H1 (cell line): ENCODE data around the gene ANKRD60. TPM values are rescaled to one million over a fixed set of nuclear protein-coding genes. Genes with fewer than 3 reads are reported as not detected.

Experiments used
- CTCF ChIA-PET: fragments of 300-600 bp; sonication (Branson Sonifier 250); formaldehyde crosslinking; loops from one replicate; lab custom pipeline; 2021; ENCODE audit not compliant: partially characterized antibody; lab: Charles Lee
- POLR2A ChIA-PET: fragments of 300-600 bp; sonication (Branson Sonifier 250); formaldehyde crosslinking; loops from one replicate; lab custom pipeline; 2021; ENCODE audit warnings: inconsistent platforms; ENCODE audit not compliant: partially characterized antibody; lab: Charles Lee
- DNase-seq, 2 experiments: peaks; one replicate each; pipeline versions ENCODE4 v3.0.0 to v3.0.0-alpha.2; 2010 to 2022; ENCODE audit warnings: low spot score in 2 of 2, low read depth in 1 of 2, mixed read lengths in 1 of 2
- FAIRE-seq: peaks from 2 replicates; lab custom pipeline; 2011; peaks lifted over from hg19 to GRCh38; lab: Jason Lieb, UNC
- H2AFZ ChIP-seq: 2 replicates; pipeline ENCODE4 v1.8.1; 2012; ENCODE audit warnings: low read length, inconsistent platforms
- H2AK5ac ChIP-seq: 2 replicates; pipeline ENCODE4 v1.6.1; 2013; ENCODE audit warnings: low read depth, low read length
- H2BK120ac ChIP-seq: replicated peaks from 2 replicates; pipeline ENCODE3; 2013; ENCODE audit warnings: low read depth, low read length, inconsistent platforms
- H2BK12ac ChIP-seq: 2 replicates; pipeline ENCODE4 v1.6.1; 2013; ENCODE audit warnings: low read depth, low read length
- H2BK15ac ChIP-seq: 2 replicates; pipeline ENCODE4 v1.6.1; 2013; ENCODE audit warnings: low read length
- H2BK20ac ChIP-seq: 2 replicates; pipeline ENCODE4 v1.6.1; 2013; ENCODE audit warnings: low read length
- H2BK5ac ChIP-seq: 2 replicates; pipeline ENCODE4 v1.6.1; 2013; ENCODE audit warnings: low read depth, low read length
- H3K14ac ChIP-seq: 2 replicates; pipeline ENCODE4 v1.6.1; 2013; ENCODE audit warnings: inconsistent platforms; ENCODE audit not compliant: insufficient read length
- H3K18ac ChIP-seq: 2 replicates; pipeline ENCODE4 v1.6.1; 2013; ENCODE audit warnings: low read length; ENCODE audit errors: extremely low read depth
- H3K23ac ChIP-seq: 2 replicates; pipeline ENCODE4 v1.6.1; 2013; ENCODE audit warnings: inconsistent platforms; ENCODE audit not compliant: insufficient read length
- H3K23me2 ChIP-seq: 2 replicates; pipeline ENCODE4 v1.6.1; 2013; ENCODE audit warnings: low read depth, low read length
- H3K27ac ChIP-seq: 2 replicates; pipeline ENCODE4 v1.6.1; 2011; ENCODE audit warnings: low read depth, low read length, inconsistent platforms
- H3K27me3 ChIP-seq, 4 experiments: replicated peaks in 1 of 4; 1 replicate in 1 of 4; 2 replicates in 3 of 4; pipeline versions ENCODE4 v1.6.1 to v1.8.1; 2011 to 2013; ENCODE audit warnings: low read length in 3 of 4, mild to moderate bottlenecking in 3 of 4, inconsistent platforms in 2 of 4, mixed read lengths in 2 of 4, moderate library complexity in 1 of 4; ENCODE audit not compliant: control insufficient read depth in 3 of 4, insufficient read depth in 3 of 4; ENCODE audit errors: extremely low read depth in 1 of 4
- H3K36me3 ChIP-seq, 4 experiments: 2 replicates each; pipeline versions ENCODE4 v1.6.1 to v1.8.1; 2011 to 2013; ENCODE audit warnings: mild to moderate bottlenecking in 4 of 4, low read length in 3 of 4, moderate library complexity in 2 of 4, control low read depth in 1 of 4, inconsistent platforms in 1 of 4; ENCODE audit not compliant: insufficient read depth in 4 of 4, control insufficient read depth in 2 of 4
- H3K4ac ChIP-seq: replicated peaks from 2 replicates; pipeline ENCODE3; 2013; ENCODE audit warnings: low read length, low read depth, mixed read lengths, inconsistent platforms; ENCODE audit not compliant: insufficient read length
- H3K4me1 ChIP-seq, 4 experiments: replicated peaks in 1 of 4; 1 replicate in 1 of 4; 2 replicates in 3 of 4; pipeline versions ENCODE4 v1.6.1 to v1.8.1; 2011 to 2013; ENCODE audit warnings: low read length in 3 of 4, inconsistent platforms in 2 of 4, mixed read lengths in 1 of 4; ENCODE audit not compliant: insufficient read depth in 4 of 4, control insufficient read depth in 3 of 4
- H3K4me2 ChIP-seq, 2 experiments: 2 replicates each; pipeline versions ENCODE4 v1.6.1 to v1.8.1; 2011 to 2013; ENCODE audit warnings: low read depth in 2 of 2, low read length in 2 of 2, control low read depth in 1 of 2, inconsistent platforms in 1 of 2, mild to moderate bottlenecking in 1 of 2; ENCODE audit not compliant: insufficient read depth in 1 of 2
- H3K4me3 ChIP-seq, 4 experiments: fragments of 200-600, 300-600 bp in 1 of 4; sonication (generic), shearing (Covaris generic), sonication (Bioruptor Twin) in 1 of 4; 2 replicates each; pipeline versions ENCODE4 v1.5.1 to v1.8.1; 2011 to 2016; ENCODE audit warnings: low read length in 4 of 4, low read depth in 3 of 4, control low read depth in 2 of 4, inconsistent platforms in 2 of 4, mild to moderate bottlenecking in 2 of 4, mixed read lengths in 1 of 4, moderate library complexity in 1 of 4; ENCODE audit not compliant: insufficient read depth in 2 of 4; ENCODE audit errors: extremely low read depth in 1 of 4
- H3K56ac ChIP-seq: replicated peaks from 2 replicates; pipeline ENCODE3; 2013; ENCODE audit warnings: low read depth, mild to moderate bottlenecking, mixed read lengths, low read length, inconsistent platforms; ENCODE audit not compliant: insufficient read length
- H3K79me1 ChIP-seq: 2 replicates; pipeline ENCODE4 v1.6.1; 2013; ENCODE audit warnings: low read depth, low read length, control low read depth
- H3K79me2 ChIP-seq, 2 experiments: 2 replicates each; pipeline versions ENCODE4 v1.6.1 to v1.8.1; 2012 to 2013; ENCODE audit warnings: low read length in 2 of 2, mild to moderate bottlenecking in 2 of 2, inconsistent platforms in 1 of 2; ENCODE audit not compliant: insufficient read depth in 2 of 2, control insufficient read depth in 1 of 2
- H3K9ac ChIP-seq, 4 experiments: replicated peaks in 1 of 4; 1 replicate in 1 of 4; 2 replicates in 3 of 4; pipeline versions ENCODE4 v1.6.1 to v1.8.1; 2011 to 2013; ENCODE audit warnings: low read depth in 3 of 4, low read length in 3 of 4, control low read depth in 2 of 4, mild to moderate bottlenecking in 2 of 4, moderate library complexity in 2 of 4, inconsistent platforms in 1 of 4; ENCODE audit errors: extremely low read depth in 1 of 4
- H3K9me3 ChIP-seq, 2 experiments: 2 replicates each; pipeline versions ENCODE4 v1.6.1 to v1.8.1; 2012 to 2013; ENCODE audit warnings: mild to moderate bottlenecking in 2 of 2, moderate library complexity in 2 of 2, control low read depth in 1 of 2, inconsistent platforms in 1 of 2, low read depth in 1 of 2, low read length in 1 of 2, mixed read lengths in 1 of 2; ENCODE audit not compliant: insufficient read depth in 2 of 2
- H4K20me1 ChIP-seq, 2 experiments: replicated peaks in 1 of 2; 2 replicates each; pipeline versions ENCODE3 to v1.8.1; 2011 to 2013; ENCODE audit warnings: inconsistent platforms in 2 of 2, low read length in 2 of 2, mild to moderate bottlenecking in 1 of 2; ENCODE audit not compliant: insufficient read depth in 2 of 2, control insufficient read depth in 1 of 2
- H4K5ac ChIP-seq: 2 replicates; pipeline ENCODE4 v1.6.1; 2013; ENCODE audit warnings: low read length, low read depth, mixed read lengths, inconsistent platforms; ENCODE audit not compliant: insufficient read length
- H4K8ac ChIP-seq: 2 replicates; pipeline ENCODE4 v1.8.0; 2013; ENCODE audit warnings: mild to moderate bottlenecking, moderate library complexity, low read length, inconsistent platforms; ENCODE audit not compliant: insufficient read depth; ENCODE audit errors: extremely low read depth
- H4K91ac ChIP-seq: replicated peaks from 2 replicates; pipeline ENCODE3; 2013; ENCODE audit warnings: low read length, mixed read lengths, inconsistent platforms; ENCODE audit not compliant: insufficient read length
- WGBS, 2 experiments: shearing (Covaris generic) in 1 of 2; methylation state at CpG; one replicate each; pipeline versions ENCODE4 v1.1.6 to v1.1.7; 2013 to 2015; ENCODE audit warnings: low lambda C conversion rate in 2 of 2, mixed read lengths in 2 of 2, inconsistent platforms in 1 of 2, low coverage in 1 of 2, missing lambda C conversion rate in 1 of 2; ENCODE audit not compliant: insufficient replicate concordance in 2 of 2, insufficient coverage in 1 of 2, insufficient read length in 1 of 2; ENCODE audit errors: extremely low coverage in 1 of 2, missing lambda C conversion rate in 1 of 2; 5-methylcytosine and 5-hydroxymethylcytosine counted together
- polyA plus RNA-seq, 7 experiments: library from polyadenylated mRNA; depleted of rRNA in 3 of 7; stranded (reverse) in 5 of 7; unstranded in 2 of 7; fragments of >200 nt in 5 of 7; fragments of 200-250 nt in 2 of 7; gene quantifications; 1 replicate in 5 of 7; 2 replicates in 1 of 7; 4 replicates in 1 of 7; pipeline versions ENCODE4 v1.2.1 to v1.2.3, GENCODE V29; 2011 to 2013; ENCODE audit warnings: missing spikeins in 2 of 7, mixed read lengths in 2 of 7
- total RNA-seq: library from RNA; stranded (reverse); fragmentation: NEBNext Ultra II Directional; extraction: Animal tissue kit (Norgen Biotek cat#: 25700); gene quantifications from 2 replicates; pipeline ENCODE4 v1.2.1, GENCODE V29; 2021

Gene ANKRD60
- total and polyA plus RNA-seq, 2 of the 8 experiments (the other 6 are each of a cell fraction or from before 2014, with no cell fraction given): not detected

- Histone ChIP-seq H3K23ac (no peak overlapping the region), H2AFZ (no peak overlapping the region), H2BK120ac (no peak overlapping the region), H3K18ac (no peak overlapping the region), H3K4me1 (peaks cover 2 to 10% (median 3%) of the 10 kb centered on the region in 4 experiments; a peak in 5 of 7 replicates), H3K4me3 (no peak overlapping the region), H3K9me3 (no peaks in the 10 kb centered on the region), H3K36me3 (no peaks in the 10 kb centered on the region), H3K4ac (no peak overlapping the region), H3K14ac (no peak overlapping the region), H4K8ac (no peak overlapping the region), H3K56ac (no peak overlapping the region), H2BK20ac (no peak overlapping the region), H3K9ac (no peak overlapping the region), H3K79me1 (peaks cover under 1% of the 10 kb centered on the region; the same call in 1 of the 2 replicates), H4K91ac (no peak overlapping the region), H3K4me2 (no peak overlapping the region), H3K79me2 (no peaks in the 10 kb centered on the region), H3K23me2 (no peaks in the 10 kb centered on the region), H3K27ac (no peak overlapping the region), H4K5ac (no peak overlapping the region), H3K27me3 (no peaks in the 10 kb centered on the region), H2BK5ac (no peak overlapping the region), H2BK12ac (no peak overlapping the region), H4K20me1 (peaks cover 0 to 4% of the 10 kb centered on the region in 2 experiments), H2BK15ac (no peak overlapping the region), H2AK5ac (no peak overlapping the region)
- POLR2A ChIA-PET: no interaction called here
- WGBS, 2 experiments: 88% methylated on average over 2 of the region's 2 CpGs; no CpG with 5 or more reads in 1 of the 2 experiments
- DNase-seq (no peak), FAIRE-seq (no peak)
- CTCF ChIA-PET: interaction anchor here (2.0 kb wide), 1 partner anchor 10 kb away, joined by 15 read pairs; no protein-coding TSS in a partner anchor
These were observed 27.9 kb upstream of the ANKRD60 start for GRCh38 chr20:58256307-58256706.
